Brain microvascular endothelial cell (primary cell): ENCODE measurements around the gene KDELR3.

Source experiments
- DNase-seq: peaks from one replicate; pipeline ENCODE4 v3.0.0-alpha.2; 2020
- H3K27ac ChIP-seq: fragments of 250-450 bp; sonication (Bioruptor Pico); 2 replicates; pipeline ENCODE4 v1.5.1; 2020; ENCODE audit warnings: mild to moderate bottlenecking, moderate library complexity
- H3K27me3 ChIP-seq: fragments of 250-450 bp; sonication (Bioruptor Pico); replicated peaks from 2 replicates; pipeline ENCODE4 v1.5.1; 2020; ENCODE audit warnings: mild to moderate bottlenecking
- H3K36me3 ChIP-seq: fragments of 250-450 bp; sonication (Bioruptor Pico); replicated peaks from 2 replicates; pipeline ENCODE4 v1.5.1; 2020; ENCODE audit warnings: mild to moderate bottlenecking
- H3K4me3 ChIP-seq: 2 replicates; pipeline ENCODE4 v1.5.1; 2011; ENCODE audit warnings: low read depth, mild to moderate bottlenecking, control low read depth, low read length, moderate library complexity
- in situ Hi-C: cut with HindIII; loops from 2 replicates; pipeline ENCODE4 v1.10.0; 2017; ENCODE audit warnings: low sequenced_read_pairs, low pct_ligation_motif_present
- TF ChIP-seq, protein P1 (sequence below): IDR thresholded peaks from 2 replicates; pipeline ENCODE4 v1.5.1; 2011; ENCODE audit warnings: low read depth, mild to moderate bottlenecking, moderate library complexity, low read length, control low read depth, inconsistent platforms; ENCODE audit errors: missing control alignments

KDELR3 gene

DNA sequence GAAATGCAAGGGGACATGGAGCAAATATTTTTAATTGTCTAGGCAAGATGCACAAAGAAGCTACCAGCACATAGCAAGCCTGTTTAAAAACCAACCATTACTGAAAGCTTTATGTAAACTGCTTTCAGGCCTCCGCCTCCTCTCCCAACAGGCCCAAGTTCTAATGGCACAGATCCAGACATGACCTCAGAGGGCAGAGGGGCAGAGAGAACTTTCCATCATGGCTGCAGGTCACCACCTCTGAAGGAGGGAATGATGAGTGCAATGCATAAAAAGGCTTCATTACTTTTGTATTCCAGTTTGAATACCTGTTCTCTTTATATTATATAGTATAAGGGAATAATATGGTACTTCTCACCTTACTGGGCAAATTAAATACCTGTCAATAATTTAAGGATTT lies 23.0 kb downstream of the KDELR3 start:
- no peak overlapping the region for H3K27ac ChIP-seq
- TF ChIP-seq, protein P1, sequence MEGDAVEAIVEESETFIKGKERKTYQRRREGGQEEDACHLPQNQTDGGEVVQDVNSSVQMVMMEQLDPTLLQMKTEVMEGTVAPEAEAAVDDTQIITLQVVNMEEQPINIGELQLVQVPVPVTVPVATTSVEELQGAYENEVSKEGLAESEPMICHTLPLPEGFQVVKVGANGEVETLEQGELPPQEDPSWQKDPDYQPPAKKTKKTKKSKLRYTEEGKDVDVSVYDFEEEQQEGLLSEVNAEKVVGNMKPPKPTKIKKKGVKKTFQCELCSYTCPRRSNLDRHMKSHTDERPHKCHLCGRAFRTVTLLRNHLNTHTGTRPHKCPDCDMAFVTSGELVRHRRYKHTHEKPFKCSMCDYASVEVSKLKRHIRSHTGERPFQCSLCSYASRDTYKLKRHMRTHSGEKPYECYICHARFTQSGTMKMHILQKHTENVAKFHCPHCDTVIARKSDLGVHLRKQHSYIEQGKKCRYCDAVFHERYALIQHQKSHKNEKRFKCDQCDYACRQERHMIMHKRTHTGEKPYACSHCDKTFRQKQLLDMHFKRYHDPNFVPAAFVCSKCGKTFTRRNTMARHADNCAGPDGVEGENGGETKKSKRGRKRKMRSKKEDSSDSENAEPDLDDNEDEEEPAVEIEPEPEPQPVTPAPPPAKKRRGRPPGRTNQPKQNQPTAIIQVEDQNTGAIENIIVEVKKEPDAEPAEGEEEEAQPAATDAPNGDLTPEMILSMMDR: no peak
- H3K36me3 ChIP-seq: peaks cover 95% of the 10 kb centered on the region
- in situ Hi-C loops: no loop called here
- no peaks in the 10 kb centered on the region for H3K27me3 ChIP-seq
- DNase-seq: peak; percentile 21
- no peak overlapping the region for H3K4me3 ChIP-seq

DNA sequence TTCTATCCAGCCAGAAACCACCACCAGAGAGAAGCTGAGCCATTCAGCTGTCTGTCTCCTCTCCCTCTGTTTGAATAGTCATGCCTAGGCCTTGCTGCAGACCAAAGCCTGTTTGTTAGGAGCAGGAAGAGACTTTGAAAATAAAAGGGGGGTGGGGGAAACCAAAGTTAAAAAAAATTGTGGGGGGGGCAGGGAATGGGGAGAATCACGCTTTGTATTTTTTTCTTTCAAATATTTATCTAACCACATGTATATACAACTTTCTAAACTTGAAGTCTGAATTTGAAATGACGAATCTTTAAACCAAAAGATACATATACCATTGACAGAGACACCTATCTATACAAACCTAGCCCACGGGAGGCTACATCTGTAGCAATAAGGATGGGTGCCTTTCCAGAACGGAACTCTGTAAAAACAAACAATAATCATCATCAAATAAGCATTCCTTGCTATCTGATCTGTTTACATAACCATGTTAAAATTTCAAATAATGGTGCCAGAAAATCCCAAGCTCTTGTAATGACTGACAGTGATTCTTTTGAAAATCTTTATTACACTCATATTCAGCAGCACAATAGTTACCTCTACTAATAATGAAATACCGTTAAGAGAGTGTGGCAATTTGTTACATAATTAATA lies 23.9 kb downstream of the KDELR3 start:
- in situ Hi-C loops: no loop called here
- peaks cover 95% of the 10 kb centered on the region for H3K36me3 ChIP-seq
- DNase-seq: no peak
- H3K27ac ChIP-seq: no peak overlapping the region
- TF ChIP-seq, protein P1: no peak
- H3K4me3 ChIP-seq: no peak overlapping the region
- no peaks in the 10 kb centered on the region for H3K27me3 ChIP-seq

- peaks cover 92% of the 10 kb centered on the region for H3K36me3 ChIP-seq
- in situ Hi-C loops: no loop called here
- peak; percentile 89 for DNase-seq
- H3K27me3 ChIP-seq: no peaks in the 10 kb centered on the region
- TF ChIP-seq, protein P1: no peak
- peak overlapping the region; percentile 51 for H3K27ac ChIP-seq
- H3K4me3 ChIP-seq: no peak overlapping the region
These were observed 26.6 kb downstream of the KDELR3 start for GRCh38 chr22:38494498-38494897.

- peak overlapping the region; percentile 51 for H3K27ac ChIP-seq
- DNase-seq: peak; percentile 10
- no peak overlapping the region for H3K4me3 ChIP-seq
- TF ChIP-seq, protein P1: peak; percentile 39
- H3K27me3 ChIP-seq: no peaks in the 10 kb centered on the region
- in situ Hi-C loops: no loop called here
- H3K36me3 ChIP-seq: peaks cover 92% of the 10 kb centered on the region
These were observed 27.0 kb downstream of the KDELR3 start for GRCh38 chr22:38494939-38495338.

GRCh38 chr22:38497869-38498268 lies 30.0 kb downstream of the KDELR3 start:
- TF ChIP-seq, protein P1: no peak
- in situ Hi-C loops: no loop called here
- Histone ChIP-seq H3K36me3 (peaks cover 82% of the 10 kb centered on the region), H3K27ac (no peak overlapping the region), H3K4me3 (no peak overlapping the region), H3K27me3 (no peaks in the 10 kb centered on the region)
- no peak for DNase-seq
